Measurements from ENCODE around the gene ALG6. TPM values are rescaled to one million over a fixed set of nuclear protein-coding genes. Genes with fewer than 3 reads are reported as not detected.
"Not testable (repeated sequence)": the region's sequence is repeated elsewhere in the genome, so short reads cannot be mapped to it uniquely, and the experiment has no call there.

The ALG6 gene
- total RNA-seq, 2 donors from 2014 or later, result 25.9 to 26.9 TPM

DNA sequence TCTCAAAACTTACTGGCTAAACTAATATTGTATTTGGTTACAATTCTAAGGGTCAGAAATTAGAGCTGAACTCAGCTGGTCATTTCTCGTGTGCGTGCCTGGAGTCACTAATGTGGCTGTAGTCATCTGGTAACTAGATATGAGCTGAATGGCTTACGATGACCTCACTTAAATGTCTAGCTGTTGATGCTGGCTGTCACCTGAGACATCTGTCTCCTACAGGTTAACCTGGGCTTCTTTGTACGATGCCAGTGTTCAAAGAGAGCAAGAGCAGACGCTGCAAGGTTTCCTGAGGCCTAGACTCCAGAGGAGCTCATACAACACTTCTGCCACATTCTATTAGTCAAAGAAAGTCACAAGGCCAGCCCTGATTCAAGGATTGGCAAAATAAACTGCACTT lies 17.1 kb upstream of the ALG6 start:
- no peak overlapping the region for H3K27ac Mint-ChIP-seq
- no peak for DNase-seq
- Histone ChIP-seq H3K36me3 (ENCODE audit: control insufficient read depth, insufficient read depth, low read length) (no peaks in the 10 kb centered on the region), H3K4me1 (ENCODE audit: control insufficient read depth, insufficient read depth, low read length) (no peaks in the 10 kb centered on the region), H3K27me3 (ENCODE audit: control insufficient read depth, insufficient read depth, low read length, poor library complexity, severe bottlenecking) (peaks cover 19% of the 10 kb centered on the region), H3K4me3 (ENCODE audit: low read length) (no peak overlapping the region), H3K27ac (ENCODE audit: low read depth, low read length) (no peak overlapping the region), H3K9me3 (ENCODE audit: control insufficient read depth, low read length) (no peaks in the 10 kb centered on the region), H3K9ac (ENCODE audit: extremely low read depth, low read length, poor library complexity, severe bottlenecking) (no peak overlapping the region)
- no peak overlapping the region for H3K4me3 Mint-ChIP-seq
- peaks cover 3% of the 10 kb centered on the region for H3K27me3 Mint-ChIP-seq (ENCODE audit: insufficient read depth)
- H3K36me3 Mint-ChIP-seq (ENCODE audit: low read depth), result no peaks in the 10 kb centered on the region
- WGBS, 2 experiments (ENCODE audit: insufficient coverage in 1 of 2, insufficient read length in 1 of 2), result 97 to 98% methylated on average over 5 of the region's 5 CpGs
- no peaks in the 10 kb centered on the region for H3K9me3 Mint-ChIP-seq
- TF ChIP-seq, protein P1, sequence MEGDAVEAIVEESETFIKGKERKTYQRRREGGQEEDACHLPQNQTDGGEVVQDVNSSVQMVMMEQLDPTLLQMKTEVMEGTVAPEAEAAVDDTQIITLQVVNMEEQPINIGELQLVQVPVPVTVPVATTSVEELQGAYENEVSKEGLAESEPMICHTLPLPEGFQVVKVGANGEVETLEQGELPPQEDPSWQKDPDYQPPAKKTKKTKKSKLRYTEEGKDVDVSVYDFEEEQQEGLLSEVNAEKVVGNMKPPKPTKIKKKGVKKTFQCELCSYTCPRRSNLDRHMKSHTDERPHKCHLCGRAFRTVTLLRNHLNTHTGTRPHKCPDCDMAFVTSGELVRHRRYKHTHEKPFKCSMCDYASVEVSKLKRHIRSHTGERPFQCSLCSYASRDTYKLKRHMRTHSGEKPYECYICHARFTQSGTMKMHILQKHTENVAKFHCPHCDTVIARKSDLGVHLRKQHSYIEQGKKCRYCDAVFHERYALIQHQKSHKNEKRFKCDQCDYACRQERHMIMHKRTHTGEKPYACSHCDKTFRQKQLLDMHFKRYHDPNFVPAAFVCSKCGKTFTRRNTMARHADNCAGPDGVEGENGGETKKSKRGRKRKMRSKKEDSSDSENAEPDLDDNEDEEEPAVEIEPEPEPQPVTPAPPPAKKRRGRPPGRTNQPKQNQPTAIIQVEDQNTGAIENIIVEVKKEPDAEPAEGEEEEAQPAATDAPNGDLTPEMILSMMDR (conservative IDR thresholded peaks at IDR 0.05), result no peak
- no peaks in the 10 kb centered on the region for H3K4me1 Mint-ChIP-seq

DNA sequence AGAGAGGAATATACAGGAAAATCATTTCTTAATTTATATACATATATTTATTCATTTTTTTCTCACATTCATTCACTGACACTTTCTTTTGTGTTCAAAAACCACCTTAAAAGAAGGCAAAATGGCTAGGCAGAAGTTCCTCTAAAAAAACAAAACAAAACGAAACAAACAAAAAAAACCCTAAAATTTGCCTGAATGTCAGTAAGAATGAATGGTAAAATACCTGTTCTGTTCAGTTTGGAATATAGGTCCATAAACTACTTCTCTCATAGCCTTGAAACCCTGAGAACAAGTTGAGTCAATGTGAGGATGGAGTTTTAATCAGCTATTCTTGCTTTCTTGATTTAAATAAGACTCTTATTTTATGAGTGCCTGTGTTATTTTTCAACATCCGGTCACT lies 14.7 kb upstream of the ALG6 start:
- Mint-ChIP-seq H3K27ac (no peak overlapping the region), H3K36me3 (ENCODE audit: low read depth) (no peaks in the 10 kb centered on the region), H3K4me1 (no peaks in the 10 kb centered on the region), H3K9me3 (no peaks in the 10 kb centered on the region), H3K4me3 (no peak overlapping the region), H3K27me3 (ENCODE audit: insufficient read depth) (peaks cover 3% of the 10 kb centered on the region)
- Histone ChIP-seq H3K36me3 (ENCODE audit: control insufficient read depth, insufficient read depth, low read length) (no peaks in the 10 kb centered on the region), H3K27me3 (ENCODE audit: control insufficient read depth, insufficient read depth, low read length, poor library complexity, severe bottlenecking) (peaks cover 19% of the 10 kb centered on the region), H3K4me1 (ENCODE audit: control insufficient read depth, insufficient read depth, low read length) (no peaks in the 10 kb centered on the region), H3K9ac (ENCODE audit: extremely low read depth, low read length, poor library complexity, severe bottlenecking) (no peak overlapping the region), H3K27ac (ENCODE audit: low read depth, low read length) (no peak overlapping the region), H3K4me3 (ENCODE audit: low read length) (no peak overlapping the region), H3K9me3 (ENCODE audit: control insufficient read depth, low read length) (no peaks in the 10 kb centered on the region)
- WGBS, 2 experiments (ENCODE audit: insufficient coverage in 1 of 2, insufficient read length in 1 of 2), result 67 to 100% methylated on average over 1 to 2 of the region's 2 CpGs
- TF ChIP-seq, protein P1 (conservative IDR thresholded peaks at IDR 0.05), result no peak
- DNase-seq, result no peak

DNA sequence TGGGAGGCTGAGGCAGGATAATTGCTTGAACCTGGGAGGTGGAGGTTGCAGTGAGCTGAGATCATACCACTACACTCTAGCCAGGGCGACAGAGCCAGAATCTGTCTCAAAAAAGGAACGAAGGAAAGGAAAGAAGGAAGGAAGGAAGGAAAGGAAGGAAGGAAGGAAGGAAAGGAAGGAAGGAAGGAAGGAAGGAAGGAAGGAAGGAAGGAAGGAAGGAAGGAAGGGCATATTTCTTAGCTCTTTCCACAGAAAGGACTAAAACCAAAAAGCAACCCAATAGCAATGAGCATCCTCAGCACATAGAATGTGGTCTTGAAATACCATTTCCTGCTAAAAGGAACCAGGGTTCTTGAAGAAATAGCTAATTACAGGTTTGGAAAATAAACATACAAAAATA lies 11.2 kb upstream of the ALG6 start:
- not testable (repeated sequence) for H3K27ac ChIP-seq (ENCODE audit: low read depth, low read length); H3K9me3 ChIP-seq (ENCODE audit: control insufficient read depth, low read length); H3K4me1 ChIP-seq (ENCODE audit: control insufficient read depth, insufficient read depth, low read length); H3K27me3 Mint-ChIP-seq (ENCODE audit: insufficient read depth); H3K36me3 ChIP-seq (ENCODE audit: control insufficient read depth, insufficient read depth, low read length); DNase-seq; H3K4me3 ChIP-seq (ENCODE audit: low read length); H3K4me3 Mint-ChIP-seq; H3K4me1 Mint-ChIP-seq; H3K9me3 Mint-ChIP-seq; H3K36me3 Mint-ChIP-seq (ENCODE audit: low read depth); H3K9ac ChIP-seq (ENCODE audit: extremely low read depth, low read length, poor library complexity, severe bottlenecking); H3K27ac Mint-ChIP-seq
- peaks cover 19% of the 10 kb centered on the region for H3K27me3 ChIP-seq (ENCODE audit: control insufficient read depth, insufficient read depth, low read length, poor library complexity, severe bottlenecking)
- 89% methylated on average over 2 of the region's 2 CpGs; no CpG with 5 or more reads in 1 of the 2 experiments for WGBS, 2 experiments (ENCODE audit: insufficient coverage in 1 of 2, insufficient read length in 1 of 2)

DNA sequence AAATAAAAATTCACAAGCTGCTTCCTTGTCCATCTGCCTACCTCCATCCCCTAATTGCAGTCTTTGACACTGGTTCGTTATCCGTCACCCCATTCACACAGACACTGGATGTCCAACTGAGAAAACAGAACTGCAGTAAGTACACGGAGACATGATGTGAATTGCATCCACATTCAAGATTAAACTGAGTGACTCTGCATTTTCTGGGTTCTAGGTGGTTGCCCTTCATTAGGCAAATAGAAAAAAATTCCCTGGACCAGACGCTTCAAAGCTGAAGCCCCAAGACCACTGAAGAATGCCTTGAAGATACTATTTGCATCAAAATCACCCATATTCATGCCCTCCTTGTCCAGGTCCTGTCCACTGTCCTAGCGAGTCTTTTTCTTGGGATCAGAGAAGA lies 7.9 kb upstream of the ALG6 start:
- no peak overlapping the region for H3K27ac Mint-ChIP-seq
- no peaks in the 10 kb centered on the region for H3K27me3 ChIP-seq (ENCODE audit: control insufficient read depth, insufficient read depth, low read length, poor library complexity, severe bottlenecking)

More for the DNA sequence above, 7.9 kb upstream of the ALG6 start:
- no peak overlapping the region for H3K4me3 Mint-ChIP-seq
- peaks cover 3% of the 10 kb centered on the region for H3K9me3 Mint-ChIP-seq
- H3K36me3 Mint-ChIP-seq (ENCODE audit: low read depth), result no peaks in the 10 kb centered on the region
- WGBS, 2 experiments (ENCODE audit: insufficient coverage in 1 of 2, insufficient read length in 1 of 2), result 90 to 95% methylated on average over 4 to 5 of the region's 5 CpGs
- Histone ChIP-seq H3K9me3 (ENCODE audit: control insufficient read depth, low read length) (no peaks in the 10 kb centered on the region), H3K9ac (ENCODE audit: extremely low read depth, low read length, poor library complexity, severe bottlenecking) (no peak overlapping the region), H3K27ac (ENCODE audit: low read depth, low read length) (no peak overlapping the region), H3K4me1 (ENCODE audit: control insufficient read depth, insufficient read depth, low read length) (no peaks in the 10 kb centered on the region), H3K4me3 (ENCODE audit: low read length) (no peak overlapping the region), H3K36me3 (ENCODE audit: control insufficient read depth, insufficient read depth, low read length) (no peaks in the 10 kb centered on the region)
- DNase-seq, result no peak
- no peaks in the 10 kb centered on the region for H3K4me1 Mint-ChIP-seq
- peaks cover 2% of the 10 kb centered on the region for H3K27me3 Mint-ChIP-seq (ENCODE audit: insufficient read depth)
- TF ChIP-seq, protein P1 (conservative IDR thresholded peaks at IDR 0.05), result no peak

Measured in endodermal cell (in vitro differentiated cells).